H1 (cell line): ENCODE results near the gene TPT1. TPM values are rescaled to one million over a fixed set of nuclear protein-coding genes. Genes with fewer than 3 reads are reported as not detected.

Experiments
- CEBPB ChIP-seq: IDR thresholded peaks from 2 replicates; pipeline ENCODE4 v1.6.1; 2012; ENCODE audit warnings: low read depth, low read length
- CHD7 ChIP-seq: fragments of 300-600 bp; sonication (generic); IDR thresholded peaks from 2 replicates; pipeline ENCODE4 v1.7.1; 2012; ENCODE audit warnings: low read length, moderate library complexity, mild to moderate bottlenecking, inconsistent platforms; ENCODE audit not compliant: insufficient replicate concordance
- CREB1 ChIP-seq: IDR thresholded peaks from 2 replicates; pipeline ENCODE4 v1.6.1; 2012; ENCODE audit warnings: inconsistent platforms
- JUND ChIP-seq: IDR thresholded peaks from 2 replicates; pipeline ENCODE4 v1.6.1; 2011; ENCODE audit warnings: mild to moderate bottlenecking, improper control_type of control experiment, low read length
- KDM1A ChIP-seq: fragments of 200-600, 300-600 bp; sonication (generic); IDR thresholded peaks from 2 replicates; pipeline ENCODE4 v1.7.1; 2016; ENCODE audit warnings: mild to moderate bottlenecking, low read length, borderline replicate concordance
- MAFK ChIP-seq: IDR thresholded peaks from 2 replicates; pipeline ENCODE4 v1.6.1; 2012; ENCODE audit warnings: low read depth, mild to moderate bottlenecking, improper control_type of control experiment, low read length
- RNF2 ChIP-seq: fragments of 200-900, 300-1000 bp; sonication (generic); IDR thresholded peaks from 2 replicates; pipeline ENCODE4 v1.7.1; 2016; ENCODE audit warnings: borderline replicate concordance, low read depth, mild to moderate bottlenecking, antibody characterized with exemption, low read length; ENCODE audit not compliant: poor library complexity, severe bottlenecking; ENCODE audit errors: missing control alignments
- SIN3A ChIP-seq, 2 experiments: IDR thresholded peaks in 1 of 2; conservative IDR thresholded peaks in 1 of 2; 2 replicates each; pipeline ENCODE4 v1.6.1; 2011 to 2012; ENCODE audit warnings: low read length in 2 of 2, improper control_type of control experiment in 1 of 2, low read depth in 1 of 2, mild to moderate bottlenecking in 1 of 2
- TBP ChIP-seq: IDR thresholded peaks from 2 replicates; pipeline ENCODE4 v1.6.1; 2011; ENCODE audit warnings: low read depth, low read length, improper control_type of control experiment
- polyA plus RNA-seq, 7 experiments: library from polyadenylated mRNA; depleted of rRNA in 3 of 7; stranded (reverse) in 5 of 7; unstranded in 2 of 7; fragments of >200 nt in 5 of 7; fragments of 200-250 nt in 2 of 7; gene quantifications; 1 replicate in 5 of 7; 2 replicates in 1 of 7; 4 replicates in 1 of 7; pipeline versions ENCODE4 v1.2.1 to v1.2.3, GENCODE V29; 2011 to 2013; ENCODE audit warnings: missing spikeins in 2 of 7, mixed read lengths in 2 of 7
- total RNA-seq: library from RNA; stranded (reverse); fragmentation: NEBNext Ultra II Directional; extraction: Animal tissue kit (Norgen Biotek cat#: 25700); gene quantifications from 2 replicates; pipeline ENCODE4 v1.2.1, GENCODE V29; 2021

Gene TPT1
- total and polyA plus RNA-seq, 2 of the 8 experiments (the other 6 are each of a cell fraction or from before 2014, with no cell fraction given) = 2,245 to 2,279 TPM

- TF ChIP-seq CHD7 (no peak), SIN3A (conservative IDR thresholded peaks at IDR 0.05 in 1 of 2, IDR thresholded peaks at IDR 0.05 in 1 of 2; ENCODE audit: low read depth in 1 of 2, low read length in 2 of 2) (peak; percentile 27 to 79; a peak in 2 of 4 replicates), TBP (0 out of 2 replicates have a peak, but pooled peaks have one; percentile 42), MAFK (no peak), RNF2 (no peak), CEBPB (peak; percentile 100), KDM1A (no peak), JUND (peak; percentile 54; the same call in 1 of the 2 replicates), CREB1 (peak; percentile 9; the same call in 1 of the 2 replicates)
These were observed 455 bp downstream of the TPT1 start (continued) for GRCh38 chr13:45340422-45341033.
